ENCODE data around the gene TPM4.

GRCh38 chr19:16051254-16052025, 24.9 kb upstream of the TPM4 start:
- no peak for TF ChIP-seq CTCF (IDR thresholded peaks at IDR 0.05)
- no peak for TF ChIP-seq POLR2A (IDR thresholded peaks at IDR 0.05)

Measured in body of pancreas (tissue), 4 donors.